ENCODE results near the gene WEE1.
A peak's percentile ranks its signal among the peaks of the same experiment; 100 is the strongest.

The WEE1 gene

GRCh38 chr11:9625728-9626127, 52.3 kb downstream of the WEE1 start:
- no peak for DNase-seq

GRCh38 chr11:9626496-9627394, 53.3 kb downstream of the WEE1 start:
- no peak for DNase-seq

GRCh38 chr11:9629064-9629463, 55.6 kb downstream of the WEE1 start:
- DNase-seq = no peak

GRCh38 chr11:9633679-9634078, 60.2 kb downstream of the WEE1 start:
- peak; percentile 2 for DNase-seq

- no peak for DNase-seq
These were observed 63.2 kb downstream of the WEE1 start for GRCh38 chr11:9636691-9637090.

- no peak for DNase-seq
These were observed 65.6 kb downstream of the WEE1 start for GRCh38 chr11:9639099-9639498.

All from midbrain (tissue), 1 donor.